HCT116 (cell line): ENCODE results near the gene TNXB. TPM values are rescaled to one million over a fixed set of nuclear protein-coding genes. Genes with fewer than 3 reads are reported as not detected.

ENCODE experiments used
- ATAC-seq: fragments of 200-7000 bp; cut with Tn5 transposase; 2 replicates; pipeline ENCODE4 v1.9.1; 2020; ENCODE audit warnings: mild to moderate bottlenecking, moderate library complexity
- Bru-seq: library from RNA; stranded (reverse); fragments of 400-500 nt; gene quantifications from one replicate; lab custom pipeline; 2021; lab: Mats Ljungman, UMichigan
- BruChase-seq, 2 experiments: library from RNA; stranded (reverse); fragments of 400-500 nt; gene quantifications; one replicate each; lab custom pipeline; 2021; lab: Mats Ljungman, UMichigan
- BruUV-seq: library from RNA; stranded (reverse); fragments of 400-500 nt; replicated peaks from 2 replicates; lab custom pipeline; 2021; lab: Mats Ljungman, UMichigan
- CTCF ChIA-PET: fragments of 300-600 bp; sonication (Branson Sonifier 250); formaldehyde crosslinking; loops from one replicate; lab custom pipeline; 2021; ENCODE audit warnings: antibody characterized with exemption; lab: Charles Lee
- POLR2A ChIA-PET: fragments of 300-600, 350-600 bp; sonication (Branson Sonifier 250); formaldehyde crosslinking; loops from one replicate; lab custom pipeline; 2021; ENCODE audit warnings: antibody characterized with exemption; lab: Charles Lee
- RAD21 ChIA-PET, 2 experiments: fragments of 300-600 bp; sonication (Branson Sonifier 250); formaldehyde crosslinking; loops; one replicate each; lab custom pipeline; 2023; ENCODE audit warnings: low total read pairs in 2 of 2; ENCODE audit not compliant: uncharacterized antibody in 2 of 2, unreplicated experiment in 2 of 2, low non-redundant PET in 1 of 2; lab: Charles Lee
- DNase-seq: peaks from one replicate; pipeline ENCODE4 v3.0.0-alpha.2; 2010; ENCODE audit warnings: low read depth, low spot score
- H2AFZ ChIP-seq: fragments of 200-600 bp; shearing (Covaris generic), sonication (generic); 2 replicates; pipeline ENCODE4 v1.6.1; 2017; ENCODE audit warnings: low read depth, mixed run types, mixed read lengths, antibody characterized with exemption, low read length; ENCODE audit not compliant: poor library complexity, severe bottlenecking
- H3K27ac ChIP-seq: 2 replicates; pipeline ENCODE4 v1.5.1; 2012; ENCODE audit warnings: low read depth, low read length
- H3K27me3 ChIP-seq: fragments of 200-600 bp; sonication (generic); 2 replicates; pipeline ENCODE4 v1.6.1; 2016; ENCODE audit warnings: mixed run types, low read length, mixed read lengths; ENCODE audit not compliant: insufficient read depth
- H3K36me3 ChIP-seq, 2 experiments: fragments of 200-500 bp in 1 of 2; fragments of 200-600 bp in 1 of 2; sonication (Bioruptor generic) in 1 of 2; sonication (generic) in 1 of 2; 2 replicates each; pipeline versions ENCODE4 v1.5.1 to v1.6.1; 2014 to 2016; ENCODE audit warnings: low read length in 2 of 2, inconsistent platforms in 1 of 2, mixed read lengths in 1 of 2, mixed run types in 1 of 2; ENCODE audit not compliant: insufficient read depth in 2 of 2, control insufficient read depth in 1 of 2
- H3K4me1 ChIP-seq, 2 experiments: fragments of 200-600 bp in 1 of 2; sonication (generic) in 1 of 2; 2 replicates each; pipeline versions ENCODE4 v1.5.1 to v1.6.1; 2012 to 2017; ENCODE audit warnings: low read length in 2 of 2, inconsistent platforms in 1 of 2, mild to moderate bottlenecking in 1 of 2, mixed read lengths in 1 of 2, mixed run types in 1 of 2, moderate library complexity in 1 of 2; ENCODE audit not compliant: insufficient read depth in 2 of 2, control insufficient read depth in 1 of 2
- H3K4me2 ChIP-seq: fragments of 200-600 bp; sonication (generic); 2 replicates; pipeline ENCODE4 v1.6.1; 2017; ENCODE audit warnings: mixed run types, low read length, mixed read lengths
- H3K4me3 ChIP-seq, 2 experiments: fragments of 200-600 bp in 1 of 2; sonication (generic) in 1 of 2; replicated peaks in 1 of 2; 2 replicates each; pipeline ENCODE4 v1.5.1; 2011 to 2016; ENCODE audit warnings: low read length in 2 of 2, control low read depth in 1 of 2, low read depth in 1 of 2, mild to moderate bottlenecking in 1 of 2, mixed read lengths in 1 of 2, mixed run types in 1 of 2
- H3K79me2 ChIP-seq: fragments of 200-600 bp; sonication (generic); 2 replicates; pipeline ENCODE4 v1.6.1; 2017; ENCODE audit warnings: mild to moderate bottlenecking, mixed run types, low read length, moderate library complexity, mixed read lengths; ENCODE audit not compliant: insufficient read depth
- H3K9ac ChIP-seq: fragments of 200-600 bp; sonication (generic); 2 replicates; pipeline ENCODE4 v1.6.1; 2016; ENCODE audit warnings: low read length, mixed read lengths
- H3K9me2 ChIP-seq: fragments of 200-600 bp; sonication (generic), shearing (Covaris generic); 2 replicates; pipeline ENCODE4 v1.6.1; 2017; ENCODE audit warnings: mixed run types, mild to moderate bottlenecking, moderate library complexity; ENCODE audit not compliant: insufficient read depth
- H3K9me3 ChIP-seq, 2 experiments: fragments of 200-500 bp in 1 of 2; fragments of 200-600 bp in 1 of 2; sonication (Bioruptor generic) in 1 of 2; sonication (generic) in 1 of 2; 2 replicates each; pipeline ENCODE4 v1.6.1; 2014 to 2017; ENCODE audit warnings: low read length in 2 of 2, mixed read lengths in 2 of 2, inconsistent platforms in 1 of 2, low read depth in 1 of 2, mild to moderate bottlenecking in 1 of 2, mixed run types in 1 of 2, moderate library complexity in 1 of 2; ENCODE audit not compliant: control insufficient read depth in 1 of 2, insufficient read depth in 1 of 2
- H4K20me1 ChIP-seq: fragments of 200-600 bp; sonication (generic), shearing (Covaris generic); 2 replicates; pipeline ENCODE4 v1.6.1; 2017; ENCODE audit warnings: mixed run types, mild to moderate bottlenecking, moderate library complexity; ENCODE audit not compliant: insufficient read depth
- ATF3 ChIP-seq: IDR thresholded peaks from 2 replicates; pipeline ENCODE4 v1.6.1; 2012
- CBX3 ChIP-seq: IDR thresholded peaks from 2 replicates; pipeline ENCODE4 v1.6.1; 2012; ENCODE audit warnings: low read depth
- CEBPB ChIP-seq: IDR thresholded peaks from 2 replicates; pipeline ENCODE4 v1.6.1; 2012; ENCODE audit warnings: low read depth
- CTCF ChIP-seq, 3 experiments: fragments of 200-600 bp in 1 of 3; sonication (generic) in 1 of 3; IDR thresholded peaks in 2 of 3; conservative IDR thresholded peaks in 1 of 3; 2 replicates each; pipeline ENCODE4 v1.5.1; 2012 to 2017; ENCODE audit warnings: low read depth in 2 of 3, low read length in 2 of 3, antibody characterized with exemption in 1 of 3, borderline replicate concordance in 1 of 3, control low read depth in 1 of 3, mild to moderate bottlenecking in 1 of 3, mixed read lengths in 1 of 3, mixed run types in 1 of 3, moderate library complexity in 1 of 3; ENCODE audit not compliant: insufficient read depth in 1 of 3
- ELF1 ChIP-seq: IDR thresholded peaks from 2 replicates; pipeline ENCODE4 v1.6.1; 2012; ENCODE audit warnings: low read depth, borderline replicate concordance
- EZH2phosphoT487 ChIP-seq: fragments of 200-600 bp; IDR thresholded peaks from 2 replicates; pipeline ENCODE4 v1.6.1; 2018; ENCODE audit warnings: antibody characterized with exemption, borderline replicate concordance
- MAX ChIP-seq: IDR thresholded peaks from 2 replicates; pipeline ENCODE4 v1.6.1; 2012
- POLR2AphosphoS5 ChIP-seq: IDR thresholded peaks from 2 replicates; pipeline ENCODE4 v1.6.1; 2011; ENCODE audit warnings: mild to moderate bottlenecking, low read depth, low read length, moderate library complexity
- RAD21 ChIP-seq: IDR thresholded peaks from 2 replicates; pipeline ENCODE4 v1.6.1; 2012; ENCODE audit warnings: low read depth, mild to moderate bottlenecking
- SIN3A ChIP-seq: IDR thresholded peaks from 2 replicates; pipeline ENCODE4 v1.6.1; 2012; ENCODE audit warnings: low read depth
- SRF ChIP-seq: IDR thresholded peaks from 2 replicates; pipeline ENCODE4 v1.6.1; 2012; ENCODE audit warnings: low read depth
- ZBTB33 ChIP-seq: IDR thresholded peaks from 2 replicates; pipeline ENCODE4 v1.6.1; 2011; ENCODE audit warnings: mild to moderate bottlenecking, low read length, moderate library complexity; ENCODE audit not compliant: insufficient replicate concordance; ENCODE audit errors: extremely low read depth
- ZFX ChIP-seq: fragments of 450-650 bp; IDR thresholded peaks from 2 replicates; pipeline ENCODE4 v1.6.1; 2017
- ZNF274 ChIP-seq: fragments of 200-500 bp; sonication (Bioruptor generic); IDR thresholded peaks from 2 replicates; pipeline ENCODE4 v1.6.1; 2014; ENCODE audit warnings: mild to moderate bottlenecking, low read depth, low read length, inconsistent platforms
- intact Hi-C: fragments of 100-400 bp; cut with micrococcal nuclease; formaldehyde crosslinking; loops from 2 replicates; pipeline ENCODE4 v1.10.0; 2022
- long read RNA-seq: library from polyadenylated mRNA; unstranded; transcript quantifications from one replicate; pipeline ENCODE4 v2.0.0, GENCODE V29; 2021; ENCODE audit not compliant: unreplicated experiment
- polyA plus RNA-seq: library from polyadenylated mRNA; unstranded; fragments of >200 nt; gene quantifications from 2 replicates; pipeline ENCODE4 v1.2.1, GENCODE V29; 2012; ENCODE audit warnings: missing spikeins
- total RNA-seq: library from RNA; stranded (reverse); gene quantifications from one replicate; pipeline ENCODE4 v1.2.1, GENCODE V29; 2021; ENCODE audit not compliant: unreplicated experiment

The TNXB gene
- total RNA-seq (8.5 TPM), Bru-seq, nascent RNA (percentile 41 among the genes with signal in this experiment), BruChase-seq, experiment 1, labeled RNA remaining after a 6-hour chase (percentile 48 among the genes with signal in this experiment), BruChase-seq, experiment 2, labeled RNA remaining after a 2-hour chase (percentile 47 among the genes with signal in this experiment)
- 4.7 and 7.1 TPM in 2 replicates for polyA plus RNA-seq
- long read RNA-seq, partial matches to known transcripts = 0 of 3 reads
- long read RNA-seq, other reads (novel, unspliced or antisense) = 1 of 3 reads

- H3K27ac ChIP-seq = no peak within 1 kb of the TSS
- TF ChIP-seq SIN3A = no peak
- TF ChIP-seq POLR2AphosphoS5 = 0 out of 2 replicates have a peak, but pooled peaks have one; percentile 13
- peaks cover 8 to 33% of the 10 kb centered on the region in 2 experiments; a peak in 3 of 4 replicates for H3K4me1 ChIP-seq
- H3K27me3 ChIP-seq = no peaks in the 10 kb centered on the region
- H3K9me2 ChIP-seq = no peaks in the 10 kb centered on the region
- H3K9ac ChIP-seq = no peak within 1 kb of the TSS
- RAD21 ChIA-PET = no interaction called here
- H4K20me1 ChIP-seq = no peaks in the 10 kb centered on the region
- H3K36me3 ChIP-seq = no peaks in the 10 kb centered on the region
- DNase-seq (no peak), ATAC-seq (0 out of 2 replicates have a peak, but pooled peaks have one; percentile 5)
- H2AFZ ChIP-seq = no peak within 1 kb of the TSS
- BruUV-seq = no TSS peak
- H3K79me2 ChIP-seq = no peaks in the 10 kb centered on the region
- no peaks in the 10 kb centered on the region for H3K9me3 ChIP-seq
- no peak within 1 kb of the TSS for H3K4me3 ChIP-seq
- peak within 1 kb of the TSS; percentile 32 for H3K4me2 ChIP-seq
- CTCF ChIA-PET = interaction anchor here (0.6 to 1.3 kb wide), 2 partner anchors 9 to 439 kb away, joined by 3 read pairs; no protein-coding TSS in a partner anchor
- intact Hi-C loops = no loop called here
- POLR2A ChIA-PET = no interaction called here
Measured at GRCh38 chr6:32109114-32109764, at the start of gene TNXB. TSS of gene TNXB (minus strand) at chr6:32109338. CDS start at chr6:32098198, 11,140 bp downstream.

- no peaks in the 10 kb centered on the region for H3K9me3 ChIP-seq
- DNase-seq (no peak), ATAC-seq (no peak)
- RAD21 ChIA-PET = no interaction called here
- POLR2A ChIA-PET = no interaction called here
- H3K27me3 ChIP-seq = no peaks in the 10 kb centered on the region
- CTCF ChIA-PET = no interaction called here
- H3K4me3 ChIP-seq = no peak overlapping the region
- intact Hi-C loops = no loop called here
- peaks cover 5 to 14% of the 10 kb centered on the region in 2 experiments for H3K4me1 ChIP-seq
- H2AFZ ChIP-seq = no peak overlapping the region
- BruUV-seq = no TSS peak
- H3K79me2 ChIP-seq = peaks cover 16% of the 10 kb centered on the region
- H4K20me1 ChIP-seq = no peaks in the 10 kb centered on the region
- no peaks in the 10 kb centered on the region for H3K9me2 ChIP-seq
- no peak overlapping the region for H3K27ac ChIP-seq
- H3K4me2 ChIP-seq = no peak overlapping the region
- H3K36me3 ChIP-seq = peaks cover 15 to 17% of the 10 kb centered on the region in 2 experiments; a peak in 3 of 4 replicates
- no peak overlapping the region for H3K9ac ChIP-seq
- TF ChIP-seq CEBPB (no peak), EZH2phosphoT487 (no peak), CBX3 (no peak), RAD21 (no peak), ELF1 (no peak), MAX (no peak), ZFX (no peak), ATF3 (no peak), SRF (no peak), ZNF274 (no peak), POLR2AphosphoS5 (no peak), ZBTB33 (no peak), CTCF (IDR thresholded peaks at IDR 0.05 in 2 of 3, conservative IDR thresholded peaks at IDR 0.05 in 1 of 3; ENCODE audit: borderline replicate concordance in 1 of 3, insufficient read depth in 1 of 3, low read depth in 2 of 3, low read length in 2 of 3) (no peak)
Measured at GRCh38 chr6:32158052-32158451, 48.9 kb upstream of the TNXB start.
